ENCODE measurements around the gene BCL2L1. TPM values are rescaled to one million over a fixed set of nuclear protein-coding genes. Genes with fewer than 3 reads are reported as not detected.
A peak's percentile ranks its signal among the peaks of the same experiment; 100 is the strongest.

BCL2L1 gene
- total and polyA plus RNA-seq, 2 donors (not counting 1 experiment from before 2014, with no cell fraction given): 61.8 to 77.1 TPM

GRCh38 chr20:31738729-31739549 lies 16.3 kb upstream of the BCL2L1 start, which contains the start of gene TPX2:
TSS of gene TPX2 (plus strand) at chr20:31739290. CDS start at chr20:31757477, 18,187 bp downstream.
- peak within 1 kb of the TSS; percentile 60 for H3K9ac ChIP-seq (ENCODE audit: insufficient read depth, low read length)
- no peaks in the 10 kb centered on the region for H4K20me1 ChIP-seq (ENCODE audit: control insufficient read depth, extremely low read depth, insufficient read depth, low read length)
- H3K36me3 ChIP-seq (ENCODE audit: control insufficient read depth, insufficient read depth, low read length): peaks cover 2% of the 10 kb centered on the region
- H3K4me1 ChIP-seq (ENCODE audit: control insufficient read depth, extremely low read depth, insufficient read depth, low read length): no peaks in the 10 kb centered on the region
- peak within 1 kb of the TSS; percentile 76 for H2AFZ ChIP-seq (ENCODE audit: low read length)
- DNase-seq (ENCODE audit: low read depth in 2 of 2): peak; percentile 96 to 97
- TF ChIP-seq EZH2 (IDR thresholded peaks at IDR 0.05; ENCODE audit: low read length, missing control alignments): no peak
- peak in 1 of 2 donors; percentile 23 for TF ChIP-seq CTCF (conservative IDR thresholded peaks at IDR 0.05 in 1 of 2, IDR thresholded peaks at IDR 0.05 in 1 of 2; ENCODE audit: low read depth in 1 of 2, low read length in 2 of 2)
- no peaks in the 10 kb centered on the region for H3K9me3 ChIP-seq (ENCODE audit: control insufficient read depth, insufficient read depth, low read depth, low read length)
- no peaks in the 10 kb centered on the region for H3K27me3 ChIP-seq (ENCODE audit: control insufficient read depth, insufficient read depth, low read length)
- peak within 1 kb of the TSS; percentile 79 for H3K27ac ChIP-seq (ENCODE audit: insufficient read depth, low read length)
- peak within 1 kb of the TSS; percentile 94 for H3K4me2 ChIP-seq (ENCODE audit: extremely low read depth, insufficient read depth, low read length)
- peak within 1 kb of the TSS; percentile 56 to 90 (median 78) for H3K4me3 ChIP-seq (replicated peaks in 1 of 4; ENCODE audit: control extremely low read depth in 1 of 4, insufficient read depth in 1 of 4, low read depth in 3 of 4, low read length in 4 of 4)
- peaks cover 45% of the 10 kb centered on the region for H3K79me2 ChIP-seq (ENCODE audit: control insufficient read depth, insufficient read depth, low read length)

GRCh38 chr20:31731321-31731717 lies 8.7 kb upstream of the BCL2L1 start:
- H3K4me3 ChIP-seq (replicated peaks in 1 of 4; ENCODE audit: control extremely low read depth in 1 of 4, insufficient read depth in 1 of 4, low read depth in 3 of 4, low read length in 4 of 4): no peak overlapping the region
- no peak for DNase-seq (ENCODE audit: low read depth in 2 of 2)
- H3K9ac ChIP-seq (ENCODE audit: insufficient read depth, low read length): no peak overlapping the region
- no peaks in the 10 kb centered on the region for H4K20me1 ChIP-seq (ENCODE audit: control insufficient read depth, extremely low read depth, insufficient read depth, low read length)
- no peak overlapping the region for H3K27ac ChIP-seq (ENCODE audit: insufficient read depth, low read length)
- H3K27me3 ChIP-seq (ENCODE audit: control insufficient read depth, insufficient read depth, low read length): no peaks in the 10 kb centered on the region
- H2AFZ ChIP-seq (ENCODE audit: low read length): no peak overlapping the region
- no peaks in the 10 kb centered on the region for H3K79me2 ChIP-seq (ENCODE audit: control insufficient read depth, insufficient read depth, low read length)
- TF ChIP-seq EZH2 (IDR thresholded peaks at IDR 0.05; ENCODE audit: low read length, missing control alignments): no peak
- no peak for TF ChIP-seq CTCF (conservative IDR thresholded peaks at IDR 0.05 in 1 of 2, IDR thresholded peaks at IDR 0.05 in 1 of 2; ENCODE audit: low read depth in 1 of 2, low read length in 2 of 2)
- H3K4me1 ChIP-seq (ENCODE audit: control insufficient read depth, extremely low read depth, insufficient read depth, low read length): no peaks in the 10 kb centered on the region
- no peaks in the 10 kb centered on the region for H3K9me3 ChIP-seq (ENCODE audit: control insufficient read depth, insufficient read depth, low read depth, low read length)
- H3K4me2 ChIP-seq (ENCODE audit: extremely low read depth, insufficient read depth, low read length): no peak overlapping the region
- no peaks in the 10 kb centered on the region for H3K36me3 ChIP-seq (ENCODE audit: control insufficient read depth, insufficient read depth, low read length)

- DNase-seq (ENCODE audit: low read depth in 2 of 2): peak; percentile 98
- Histone ChIP-seq H3K27ac (ENCODE audit: insufficient read depth, low read length) (peak overlapping the region; percentile 99), H3K4me1 (ENCODE audit: control insufficient read depth, extremely low read depth, insufficient read depth, low read length) (peaks cover 20% of the 10 kb centered on the region), H3K9ac (ENCODE audit: insufficient read depth, low read length) (peak overlapping the region; percentile 96), H2AFZ (ENCODE audit: low read length) (peak overlapping the region; percentile 79), H3K9me3 (ENCODE audit: control insufficient read depth, insufficient read depth, low read depth, low read length) (no peaks in the 10 kb centered on the region), H3K36me3 (ENCODE audit: control insufficient read depth, insufficient read depth, low read length) (peaks cover 23% of the 10 kb centered on the region), H3K79me2 (ENCODE audit: control insufficient read depth, insufficient read depth, low read length) (peaks cover 47% of the 10 kb centered on the region), H4K20me1 (ENCODE audit: control insufficient read depth, extremely low read depth, insufficient read depth, low read length) (no peaks in the 10 kb centered on the region), H3K4me2 (ENCODE audit: extremely low read depth, insufficient read depth, low read length) (peak overlapping the region; percentile 100), H3K27me3 (ENCODE audit: control insufficient read depth, insufficient read depth, low read length) (no peaks in the 10 kb centered on the region), H3K4me3 (replicated peaks in 1 of 4; ENCODE audit: control extremely low read depth in 1 of 4, insufficient read depth in 1 of 4, low read depth in 3 of 4, low read length in 4 of 4) (peak overlapping the region; percentile 62 to 92 (median 73))
- peak; percentile 87 to 92 for TF ChIP-seq CTCF (conservative IDR thresholded peaks at IDR 0.05 in 1 of 2, IDR thresholded peaks at IDR 0.05 in 1 of 2; ENCODE audit: low read depth in 1 of 2, low read length in 2 of 2)
- TF ChIP-seq EZH2 (IDR thresholded peaks at IDR 0.05; ENCODE audit: low read length, missing control alignments): no peak
Observed at GRCh38 chr20:31723319-31724078, 831 bp upstream of the BCL2L1 start.
